Stimulated activated CD4-positive, alpha-beta T cell treated with anti-CD3 and anti-CD28 coated beads, Interleukin-15, amount 100 ng/mL, for 24 hours (primary cell): Measurements from ENCODE around the gene PPP1R2.
A peak's percentile ranks its signal among the peaks of the same experiment; 100 is the strongest.

ENCODE experiments used
- DNase-seq: peaks from one replicate; pipeline ENCODE4 v3.0.0-alpha.2; 2020

PPP1R2 gene

GRCh38 chr3:195565716-195566115 lies 22.6 kb upstream of the PPP1R2 start:
- DNase-seq = no peak

- DNase-seq = no peak
Observed at GRCh38 chr3:195563317-195563716, 20.2 kb upstream of the PPP1R2 start.

GRCh38 chr3:195559723-195560409 lies 16.7 kb upstream of the PPP1R2 start:
- no peak for DNase-seq

GRCh38 chr3:195558602-195559001 lies 15.5 kb upstream of the PPP1R2 start:
- no peak for DNase-seq

- DNase-seq = no peak
Observed at GRCh38 chr3:195557322-195557721, 14.2 kb upstream of the PPP1R2 start.

- DNase-seq = peak; percentile 53
Observed at GRCh38 chr3:195556390-195556789, 13.3 kb upstream of the PPP1R2 start.

GRCh38 chr3:195555110-195555509 lies 12.0 kb upstream of the PPP1R2 start:
- DNase-seq = peak; percentile 48

GRCh38 chr3:195554458-195554857 lies 11.3 kb upstream of the PPP1R2 start:
- DNase-seq = no peak

GRCh38 chr3:195553268-195553667 lies 10.1 kb upstream of the PPP1R2 start:
- no peak for DNase-seq

GRCh38 chr3:195551381-195551978 lies 8.4 kb upstream of the PPP1R2 start:
- DNase-seq = no peak

- peak; percentile 38 for DNase-seq
Observed at GRCh38 chr3:195550723-195551122, 7.6 kb upstream of the PPP1R2 start.

- DNase-seq = peak; percentile 76
Observed at GRCh38 chr3:195549931-195550519, 6.9 kb upstream of the PPP1R2 start.

- DNase-seq = no peak
Observed at GRCh38 chr3:195548987-195549386, 5.9 kb upstream of the PPP1R2 start.

- no peak for DNase-seq
Observed at GRCh38 chr3:195548501-195548900, 5.4 kb upstream of the PPP1R2 start.

GRCh38 chr3:195548006-195548405 lies 4.9 kb upstream of the PPP1R2 start:
- DNase-seq = no peak

- peak; percentile 46 for DNase-seq
Observed at GRCh38 chr3:195546130-195546560, 3.0 kb upstream of the PPP1R2 start.

GRCh38 chr3:195544634-195545033 lies 1.5 kb upstream of the PPP1R2 start:
- no peak for DNase-seq

- no peak for DNase-seq
Observed at GRCh38 chr3:195544230-195544536, 1.1 kb upstream of the PPP1R2 start.

- no peak for DNase-seq
Observed at GRCh38 chr3:195543500-195544229, 540 bp upstream of the PPP1R2 start.

GRCh38 chr3:195542316-195542697 lies 818 bp downstream of the PPP1R2 start:
- no peak for DNase-seq

- no peak for DNase-seq
Observed at GRCh38 chr3:195540511-195540910, 2.6 kb downstream of the PPP1R2 start.

- peak; percentile 51 for DNase-seq
Observed at GRCh38 chr3:195540027-195540426, 3.1 kb downstream of the PPP1R2 start.

GRCh38 chr3:195539479-195539878 lies 3.6 kb downstream of the PPP1R2 start:
- no peak for DNase-seq

GRCh38 chr3:195537995-195538394 lies 5.1 kb downstream of the PPP1R2 start:
- peak; percentile 67 for DNase-seq
